Hematopoietic multipotent progenitor cell treated with erythropoietin and hydrocortisone succinate and interleukin-3 and kit ligand, for 4 days (in vitro differentiated cells): ENCODE results near the gene ITFG2.
"Not testable (repeated sequence)": the region's sequence is repeated elsewhere in the genome, so short reads cannot be mapped to it uniquely, and the experiment has no call there.

Experiments
- DNase-seq: peaks from one replicate; pipeline ENCODE4 v3.0.0-alpha.2; 2015

The ITFG2 gene

GRCh38 chr12:2864198-2864597, 51.7 kb downstream of the ITFG2 start:
- no peak for DNase-seq

- not testable (repeated sequence) for DNase-seq
Observed at GRCh38 chr12:2868986-2869632, 56.6 kb downstream of the ITFG2 start.
